ENCODE measurements around the gene OR51M1. TPM values are rescaled to one million over a fixed set of nuclear protein-coding genes. Genes with fewer than 3 reads are reported as not detected.

The OR51M1 gene
- total RNA-seq, 1 experiment from 2014 or later, result not detected

DNA sequence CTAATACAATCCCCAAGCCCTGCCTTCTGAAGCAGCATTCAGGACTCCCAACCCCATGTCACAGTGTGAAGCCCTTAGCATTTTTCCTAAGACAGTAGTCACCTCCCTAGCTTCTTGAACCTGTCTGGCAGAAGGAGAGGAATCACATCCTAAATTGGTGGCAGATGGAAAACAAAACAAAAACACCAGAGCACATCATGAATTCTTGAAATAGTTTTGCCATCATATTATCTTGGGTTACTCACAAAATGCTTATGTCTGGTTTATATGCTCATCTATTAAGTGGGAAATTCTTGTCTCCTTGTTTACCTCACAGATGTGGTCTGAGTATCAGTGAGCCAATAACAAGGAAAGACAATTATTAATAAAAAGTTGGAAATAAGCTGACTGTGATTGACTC is 15.3 kb downstream of the OR51M1 start:
- DNase-seq (ENCODE audit: low read depth, low spot score) (no peak), ATAC-seq (no peak)
- Histone ChIP-seq H3K4me1 (ENCODE audit: control insufficient read depth, insufficient read depth, low read length) (no peaks in the 10 kb centered on the region), H3K27ac (ENCODE audit: low read length) (no peak overlapping the region), H3K36me3 (ENCODE audit: control insufficient read depth, insufficient read depth, low read length) (no peaks in the 10 kb centered on the region), H3K4me3 (ENCODE audit: low read depth in 2 of 2, low read length in 2 of 2) (no peak overlapping the region), H3K27me3 (ENCODE audit: control insufficient read depth, insufficient read depth, low read length) (no peaks in the 10 kb centered on the region), H3K9me3 (ENCODE audit: control insufficient read depth, insufficient read depth, low read depth, low read length) (no peaks in the 10 kb centered on the region)
- intact Hi-C loops (cut with micrococcal nuclease; ENCODE audit: unreplicated experiment), result no loop called here
- TF ChIP-seq REST (IDR thresholded peaks at IDR 0.05; ENCODE audit: insufficient read depth in 1 of 2, low read depth in 2 of 2, low read length in 1 of 2), result no peak
- TF ChIP-seq SIN3A (IDR thresholded peaks at IDR 0.05; ENCODE audit: borderline replicate concordance, insufficient read depth, low read depth, low read length), result no peak
- no peak for TF ChIP-seq TCF7L2 (IDR thresholded peaks at IDR 0.05; ENCODE audit: low read depth, low read length)
- no peak for TF ChIP-seq CTCF (IDR thresholded peaks at IDR 0.05)
- no peak for TF ChIP-seq POLR2AphosphoS5 (IDR thresholded peaks at IDR 0.05; ENCODE audit: low read depth, low read length)
- CTCF ChIA-PET, result no interaction called here
- POLR2A ChIA-PET, result no interaction called here
- no TSS peak for BruUV-seq (replicated peaks)
- in situ Hi-C loops (cut with HindIII; ENCODE audit: low pct_unique_long_range_greater_than_20kb, low sequenced_read_pairs), result no loop called here

GRCh38 chr11:5405173-5405572 is 21.6 kb downstream of the OR51M1 start:
- CTCF ChIA-PET, result no interaction called here
- TF ChIP-seq TCF7L2 (IDR thresholded peaks at IDR 0.05; ENCODE audit: low read depth, low read length), result no peak
- no peak for TF ChIP-seq SIN3A (IDR thresholded peaks at IDR 0.05; ENCODE audit: borderline replicate concordance, insufficient read depth, low read depth, low read length)
- no peak for TF ChIP-seq POLR2AphosphoS5 (IDR thresholded peaks at IDR 0.05; ENCODE audit: low read depth, low read length)
- TF ChIP-seq CTCF (IDR thresholded peaks at IDR 0.05), result no peak
- no peak for TF ChIP-seq REST (IDR thresholded peaks at IDR 0.05; ENCODE audit: insufficient read depth in 1 of 2, low read depth in 2 of 2, low read length in 1 of 2)
- intact Hi-C loops (cut with micrococcal nuclease; ENCODE audit: unreplicated experiment) (no loop called here), in situ Hi-C loops (cut with HindIII; ENCODE audit: low pct_unique_long_range_greater_than_20kb, low sequenced_read_pairs) (no loop called here)
- DNase-seq (ENCODE audit: low read depth, low spot score) (no peak), ATAC-seq (no peak)
- Histone ChIP-seq H3K27ac (ENCODE audit: low read length) (no peak overlapping the region), H3K4me1 (ENCODE audit: control insufficient read depth, insufficient read depth, low read length) (no peaks in the 10 kb centered on the region), H3K9me3 (ENCODE audit: control insufficient read depth, insufficient read depth, low read depth, low read length) (no peaks in the 10 kb centered on the region), H3K4me3 (ENCODE audit: low read depth in 2 of 2, low read length in 2 of 2) (no peak overlapping the region), H3K36me3 (ENCODE audit: control insufficient read depth, insufficient read depth, low read length) (no peaks in the 10 kb centered on the region), H3K27me3 (ENCODE audit: control insufficient read depth, insufficient read depth, low read length) (peaks cover 12% of the 10 kb centered on the region; the same call in 1 of the 2 replicates)
- no TSS peak for BruUV-seq (replicated peaks)
- POLR2A ChIA-PET, result no interaction called here

All from Panc1 (cell line).